Embryonic facial prominence (tissue), 1 donor: ENCODE data around the gene PKP3.
"Not testable (repeated sequence)": the region's sequence is repeated elsewhere in the genome, so short reads cannot be mapped to it uniquely, and the experiment has no call there.

Source experiments
- DNase-seq: peaks from one replicate; pipeline ENCODE4 v3.0.0-alpha.2; 2016; ENCODE audit errors: extremely low spot score

PKP3 gene

GRCh38 chr11:412641-413119, 18.7 kb downstream of the PKP3 start:
- no peak for DNase-seq

GRCh38 chr11:413120-414081, 19.4 kb downstream of the PKP3 start:
- DNase-seq: no peak

GRCh38 chr11:414318-414857, 20.4 kb downstream of the PKP3 start:
- DNase-seq: no peak

- DNase-seq: no peak
These were observed 21.6 kb downstream of the PKP3 start for GRCh38 chr11:415640-416041.

- DNase-seq: no peak
These were observed 22.2 kb downstream of the PKP3 start for GRCh38 chr11:416051-416756.

- DNase-seq: no peak
These were observed 23.0 kb downstream of the PKP3 start for GRCh38 chr11:416757-417621.

- no peak for DNase-seq
These were observed 23.8 kb downstream of the PKP3 start for GRCh38 chr11:417652-418342.

GRCh38 chr11:418343-419247, 24.6 kb downstream of the PKP3 start:
- DNase-seq: no peak

GRCh38 chr11:419248-420005, 25.4 kb downstream of the PKP3 start:
- no peak for DNase-seq

GRCh38 chr11:420054-420910, 26.3 kb downstream of the PKP3 start:
- DNase-seq: no peak

- DNase-seq: no peak
These were observed 26.9 kb downstream of the PKP3 start for GRCh38 chr11:420911-421321.

GRCh38 chr11:422249-422656, 28.2 kb downstream of the PKP3 start:
- no peak for DNase-seq

GRCh38 chr11:424232-424631, 30.2 kb downstream of the PKP3 start:
- no peak for DNase-seq

- not testable (repeated sequence) for DNase-seq
These were observed 30.8 kb downstream of the PKP3 start for GRCh38 chr11:424766-425165.

- no peak for DNase-seq
These were observed 31.3 kb downstream of the PKP3 start for GRCh38 chr11:425301-425700.

GRCh38 chr11:426851-427250, 32.8 kb downstream of the PKP3 start:
- no peak for DNase-seq

- DNase-seq: no peak
These were observed 34.3 kb downstream of the PKP3 start for GRCh38 chr11:428295-428694.

- DNase-seq: no peak
These were observed 35.4 kb downstream of the PKP3 start for GRCh38 chr11:429391-429790.
